ENCODE data around the gene VAPA.
"Not testable (repeated sequence)": the region's sequence is repeated elsewhere in the genome, so short reads cannot be mapped to it uniquely, and the experiment has no call there.

VAPA gene

DNA sequence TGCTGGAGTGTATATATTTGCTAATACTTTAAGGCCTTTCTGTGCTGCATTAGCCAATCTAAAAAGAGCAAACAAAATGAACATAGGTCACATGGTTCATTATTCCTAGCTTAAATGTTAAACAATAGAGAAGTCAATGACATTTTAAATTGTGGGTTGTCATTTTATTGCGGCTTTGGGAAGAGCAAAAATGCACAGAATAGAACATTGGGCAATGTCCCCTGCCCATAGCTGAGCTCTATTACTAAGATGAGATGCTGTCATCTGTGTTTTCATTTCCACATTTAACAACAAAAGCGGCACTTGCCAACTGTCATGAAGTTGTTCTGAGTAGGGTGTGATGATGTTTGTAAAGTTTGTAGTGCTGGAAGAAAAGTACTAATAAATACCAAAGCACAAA, 3.2 kb upstream of the VAPA start:
- ATAC-seq (replicated peaks; ENCODE audit: extremely low read depth, poor library complexity, severe bottlenecking) = no peak
- peaks cover 8% of the 10 kb centered on the region for H3K4me1 Mint-ChIP-seq
- H3K36me3 Mint-ChIP-seq (ENCODE audit: insufficient read depth) = peaks cover 4% of the 10 kb centered on the region

DNA sequence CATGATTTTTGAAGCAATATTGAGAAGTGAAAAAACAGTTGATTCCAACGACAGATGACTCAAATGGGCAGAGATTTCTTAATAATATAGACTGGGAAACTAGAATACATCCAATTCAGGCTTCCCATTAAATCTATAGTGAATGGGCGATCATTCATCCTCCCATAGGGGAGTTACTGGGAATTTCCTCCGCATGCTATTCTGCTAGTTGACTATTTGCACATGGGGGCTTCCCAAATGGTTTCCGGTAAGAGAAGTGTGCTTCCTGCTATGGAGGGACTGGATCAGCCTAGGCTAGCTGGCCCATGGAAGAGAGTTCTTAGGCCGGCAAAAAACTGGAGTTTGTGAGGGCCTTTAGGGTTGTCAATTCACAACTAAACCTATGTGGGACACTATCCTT, 2.6 kb upstream of the VAPA start:
- no peaks in the 10 kb centered on the region for H3K9me3 Mint-ChIP-seq
- ATAC-seq (replicated peaks; ENCODE audit: extremely low read depth, poor library complexity, severe bottlenecking) (no peak), DNase-seq (ENCODE audit: low spot score in 2 of 2) (no peak)
- H3K36me3 Mint-ChIP-seq (ENCODE audit: insufficient read depth) = peaks cover 7% of the 10 kb centered on the region
- no peak overlapping the region for H3K27ac Mint-ChIP-seq (ENCODE audit: low read depth)
- peaks cover 13% of the 10 kb centered on the region for H3K4me1 Mint-ChIP-seq
- peaks cover 39% of the 10 kb centered on the region for H3K27me3 Mint-ChIP-seq
- no peak overlapping the region for H3K4me3 Mint-ChIP-seq

More for the DNA sequence above, 3.2 kb upstream of the VAPA start:
- H3K27ac Mint-ChIP-seq (ENCODE audit: low read depth) = no peak overlapping the region
- H3K9me3 Mint-ChIP-seq = no peaks in the 10 kb centered on the region
- DNase-seq (ENCODE audit: low spot score in 2 of 2) = no peak
- peaks cover 44% of the 10 kb centered on the region for H3K27me3 Mint-ChIP-seq
- no peak overlapping the region for H3K4me3 Mint-ChIP-seq

DNA sequence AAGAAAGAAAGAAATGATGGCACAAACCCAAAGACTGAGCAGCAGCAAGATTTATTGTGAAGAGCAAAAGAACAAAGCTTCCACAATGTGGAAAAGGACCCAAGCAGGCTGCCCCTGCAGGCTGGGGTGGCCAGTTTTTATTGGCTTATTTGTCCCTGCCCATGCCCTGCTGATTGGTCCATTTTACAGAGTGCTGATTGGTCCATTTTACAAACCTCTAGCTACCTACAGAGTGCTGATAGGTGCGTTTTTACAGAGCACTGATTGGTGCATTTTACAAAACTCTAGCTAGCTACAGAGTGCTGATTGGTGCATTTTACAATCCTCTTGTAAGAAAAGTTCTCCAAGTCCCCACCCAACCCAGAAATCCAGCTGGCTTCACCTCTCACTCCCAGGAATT, 1.5 kb upstream of the VAPA start:
- not testable (repeated sequence) for H3K4me3 Mint-ChIP-seq; H3K27ac Mint-ChIP-seq (ENCODE audit: low read depth); H3K9me3 Mint-ChIP-seq; DNase-seq (ENCODE audit: low spot score in 2 of 2); H3K36me3 Mint-ChIP-seq (ENCODE audit: insufficient read depth); ATAC-seq (replicated peaks; ENCODE audit: extremely low read depth, poor library complexity, severe bottlenecking)
- H3K4me1 Mint-ChIP-seq = peaks cover 18% of the 10 kb centered on the region
- peaks cover 28% of the 10 kb centered on the region for H3K27me3 Mint-ChIP-seq

DNA sequence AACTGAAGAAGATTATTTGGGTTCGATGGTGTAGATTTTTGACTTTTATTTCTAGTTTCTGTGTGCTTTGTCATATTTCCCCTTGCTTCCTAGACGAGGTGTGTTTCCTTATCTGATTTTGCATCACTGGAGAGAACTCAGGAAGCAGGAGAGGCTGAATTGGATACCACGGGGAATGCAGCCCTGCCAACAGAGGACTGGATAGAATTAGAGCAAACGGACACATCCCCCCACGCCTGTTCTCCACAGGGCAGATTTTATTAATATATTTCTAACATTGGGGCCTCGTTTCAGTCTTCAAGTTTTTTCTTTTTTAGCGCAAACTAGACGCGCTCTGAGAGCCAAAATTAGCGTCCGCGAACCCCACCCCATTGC, 678 bp upstream of the VAPA start:
- Mint-ChIP-seq H3K4me3 (peak overlapping the region; percentile 82), H3K4me1 (peaks cover 18% of the 10 kb centered on the region), H3K9me3 (no peaks in the 10 kb centered on the region), H3K27me3 (peaks cover 20% of the 10 kb centered on the region), H3K27ac (ENCODE audit: low read depth) (peak overlapping the region; percentile 89), H3K36me3 (ENCODE audit: insufficient read depth) (peaks cover 7% of the 10 kb centered on the region)
- DNase-seq (ENCODE audit: low spot score in 2 of 2) = no peak
- no peak for ATAC-seq (replicated peaks; ENCODE audit: extremely low read depth, poor library complexity, severe bottlenecking)

DNA sequence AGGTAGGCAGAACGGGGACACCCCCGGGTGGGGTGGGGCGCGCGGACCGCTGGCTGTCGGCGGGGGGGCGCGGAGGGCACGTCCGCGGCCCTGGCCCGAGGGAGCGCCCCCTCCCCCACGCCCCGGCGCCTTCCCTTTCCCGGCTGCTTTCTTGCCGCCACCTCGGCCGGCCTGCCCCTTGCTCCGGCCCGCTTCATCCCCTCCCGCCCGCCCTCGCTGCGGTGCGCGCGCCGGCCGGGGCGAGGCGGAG, 443 bp downstream of the VAPA start:
- DNase-seq (ENCODE audit: low spot score in 2 of 2) = no peak
- H3K36me3 Mint-ChIP-seq (ENCODE audit: insufficient read depth) = peaks cover 7% of the 10 kb centered on the region
- H3K4me3 Mint-ChIP-seq = peak overlapping the region; percentile 82
- H3K27me3 Mint-ChIP-seq = peaks cover 8% of the 10 kb centered on the region
- no peaks in the 10 kb centered on the region for H3K9me3 Mint-ChIP-seq
- ATAC-seq (replicated peaks; ENCODE audit: extremely low read depth, poor library complexity, severe bottlenecking) = no peak
- peak overlapping the region; percentile 89 for H3K27ac Mint-ChIP-seq (ENCODE audit: low read depth)
- peaks cover 18% of the 10 kb centered on the region for H3K4me1 Mint-ChIP-seq

DNA sequence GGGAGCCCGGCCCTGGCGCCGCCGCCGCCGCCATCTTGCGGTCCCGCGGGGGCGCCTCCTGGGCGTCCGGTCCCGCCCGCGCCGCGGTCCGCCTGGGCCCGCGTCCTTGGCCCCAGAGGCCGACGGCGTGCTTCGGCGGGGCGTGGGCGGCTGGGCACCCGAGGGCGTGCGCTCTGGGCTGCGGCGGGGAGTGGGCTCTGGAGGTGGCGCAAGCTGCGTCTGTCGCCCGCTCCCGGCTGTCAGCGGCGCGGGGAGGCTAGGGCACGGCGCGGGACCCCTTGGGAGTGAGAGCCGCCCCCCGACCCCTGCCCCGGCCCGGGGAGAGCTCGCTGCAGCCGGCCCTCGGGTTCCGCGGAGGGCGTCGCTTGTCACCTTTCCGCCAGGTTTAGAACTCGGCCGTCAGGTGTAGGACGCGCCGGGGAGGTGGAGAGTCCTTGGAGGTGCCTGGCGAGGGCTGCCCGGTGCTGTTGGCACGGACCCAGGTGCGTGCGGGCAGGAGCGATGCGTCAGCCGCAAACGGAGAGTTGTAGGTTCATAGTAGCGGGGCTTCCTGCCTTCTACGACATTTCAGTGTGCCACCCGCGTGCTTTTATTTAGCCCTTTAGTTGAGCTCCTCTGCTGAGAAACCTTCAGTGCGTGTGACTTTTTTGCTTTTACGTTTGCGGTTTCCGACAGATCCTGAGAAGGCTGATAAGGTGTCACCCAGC, 921 bp downstream of the VAPA start:
- H3K27ac Mint-ChIP-seq (ENCODE audit: low read depth) = peak overlapping the region; percentile 80
- peaks cover 18% of the 10 kb centered on the region for H3K4me1 Mint-ChIP-seq
- H3K4me3 Mint-ChIP-seq = peak overlapping the region; percentile 82

DNA sequence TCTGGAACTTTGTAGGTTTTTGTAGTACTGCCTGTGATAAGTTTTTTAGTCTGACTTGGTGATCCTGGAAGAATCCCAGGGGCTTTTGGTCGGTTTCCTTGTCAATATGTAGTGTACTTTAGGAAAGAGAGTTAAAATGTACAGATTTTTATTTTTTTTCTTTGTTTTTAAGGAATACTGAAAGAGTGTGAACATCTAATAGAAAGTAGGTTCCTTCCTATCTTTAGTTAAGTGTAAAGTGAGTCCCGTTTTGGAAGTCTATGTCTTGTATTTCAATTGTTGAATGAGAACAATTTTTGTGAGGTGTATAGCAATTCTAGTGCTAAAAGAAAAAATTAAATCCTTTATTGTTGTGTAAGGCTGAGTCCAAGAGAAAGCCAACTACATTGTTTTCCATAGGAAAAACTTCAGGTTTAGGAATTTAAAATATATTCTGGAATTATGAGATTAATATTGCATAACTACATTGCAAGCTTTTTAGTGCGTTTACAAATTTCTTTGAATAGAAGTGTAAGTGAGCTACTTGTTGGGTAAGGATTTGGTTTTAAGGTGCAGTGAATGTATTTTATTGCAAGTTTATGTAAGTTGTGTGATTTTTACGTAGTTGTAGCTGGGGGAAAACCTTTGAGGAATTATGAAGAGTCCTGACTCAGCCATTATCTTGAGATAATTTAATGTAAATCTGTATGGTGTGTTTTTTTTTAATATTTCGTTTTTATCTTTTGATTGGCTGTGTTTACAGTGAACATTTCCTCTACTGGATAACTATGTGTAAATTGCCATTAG, 1.7 kb downstream of the VAPA start:
- Mint-ChIP-seq H3K9me3 (no peaks in the 10 kb centered on the region), H3K4me1 (peaks cover 18% of the 10 kb centered on the region), H3K27me3 (no peaks in the 10 kb centered on the region), H3K27ac (ENCODE audit: low read depth) (peak overlapping the region; percentile 80), H3K4me3 (peak overlapping the region; percentile 82), H3K36me3 (ENCODE audit: insufficient read depth) (peaks cover 7% of the 10 kb centered on the region)
- ATAC-seq (replicated peaks; ENCODE audit: extremely low read depth, poor library complexity, severe bottlenecking) = no peak
- no peak for DNase-seq (ENCODE audit: low spot score in 2 of 2)

More for the DNA sequence above, 921 bp downstream of the VAPA start:
- Mint-ChIP-seq H3K36me3 (ENCODE audit: insufficient read depth) (peaks cover 7% of the 10 kb centered on the region), H3K9me3 (no peaks in the 10 kb centered on the region), H3K27me3 (peaks cover 4% of the 10 kb centered on the region)
- ATAC-seq (replicated peaks; ENCODE audit: extremely low read depth, poor library complexity, severe bottlenecking) (peak; percentile 33), DNase-seq (ENCODE audit: low spot score in 2 of 2) (peak; percentile 58 to 66)

DNA sequence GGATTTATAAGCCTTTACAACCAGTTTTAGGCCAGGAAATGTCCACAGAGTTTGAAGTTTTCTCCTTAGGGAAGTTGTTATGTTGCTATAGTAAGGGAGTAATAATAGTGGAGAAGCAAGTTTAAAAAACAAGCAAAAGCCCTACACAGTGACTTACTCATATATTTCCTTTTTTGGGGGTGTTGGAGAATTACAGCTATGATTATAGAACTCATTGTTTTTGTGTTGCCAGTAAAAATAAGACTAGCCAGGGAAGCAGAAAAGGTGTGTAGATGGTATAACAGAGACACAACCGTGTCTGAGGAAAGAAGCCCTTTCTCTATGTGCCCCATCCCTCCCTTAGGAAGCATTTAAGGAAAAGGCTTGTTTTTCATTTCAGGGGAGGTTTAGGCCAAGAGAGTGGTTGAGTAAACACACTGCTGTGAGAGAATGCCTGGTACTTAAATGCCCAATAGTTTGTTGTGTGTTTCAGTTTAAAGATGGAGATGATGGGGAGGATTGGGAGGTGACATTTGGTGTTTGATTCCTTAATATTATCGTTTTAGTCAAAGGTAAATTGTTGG, 2.3 kb downstream of the VAPA start:
- ATAC-seq (replicated peaks; ENCODE audit: extremely low read depth, poor library complexity, severe bottlenecking) = no peak
- Mint-ChIP-seq H3K4me3 (peak overlapping the region; percentile 82), H3K4me1 (peaks cover 18% of the 10 kb centered on the region), H3K9me3 (no peaks in the 10 kb centered on the region), H3K27ac (ENCODE audit: low read depth) (peak overlapping the region; percentile 80), H3K36me3 (ENCODE audit: insufficient read depth) (peaks cover 7% of the 10 kb centered on the region), H3K27me3 (no peaks in the 10 kb centered on the region)
- no peak for DNase-seq (ENCODE audit: low spot score in 2 of 2)

DNA sequence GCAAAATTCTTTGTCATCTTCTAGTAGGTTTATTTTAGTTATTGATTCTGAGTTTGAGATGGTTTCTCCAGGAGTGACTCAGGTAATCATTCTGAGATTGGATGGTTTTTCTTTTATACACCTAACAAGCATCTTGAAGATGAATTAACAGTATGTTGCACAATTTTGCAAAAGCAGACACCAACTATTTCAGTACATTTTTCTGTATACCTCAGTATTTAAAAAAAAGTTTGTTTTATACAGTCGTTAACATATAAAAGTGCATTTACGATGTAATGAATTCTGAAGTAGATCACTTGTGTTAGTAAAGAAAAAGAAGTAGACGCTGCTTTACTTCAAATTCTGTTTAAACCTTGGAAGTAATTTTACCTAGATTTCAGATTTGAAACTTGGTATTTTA, 3.0 kb downstream of the VAPA start:
- peaks cover 18% of the 10 kb centered on the region for H3K4me1 Mint-ChIP-seq
- no peak overlapping the region for H3K27ac Mint-ChIP-seq (ENCODE audit: low read depth)
- DNase-seq (ENCODE audit: low spot score in 2 of 2) (no peak), ATAC-seq (replicated peaks; ENCODE audit: extremely low read depth, poor library complexity, severe bottlenecking) (no peak)
- H3K4me3 Mint-ChIP-seq = peak overlapping the region; percentile 82
- H3K27me3 Mint-ChIP-seq = no peaks in the 10 kb centered on the region
- peaks cover 7% of the 10 kb centered on the region for H3K36me3 Mint-ChIP-seq (ENCODE audit: insufficient read depth)
- no peaks in the 10 kb centered on the region for H3K9me3 Mint-ChIP-seq

DNA sequence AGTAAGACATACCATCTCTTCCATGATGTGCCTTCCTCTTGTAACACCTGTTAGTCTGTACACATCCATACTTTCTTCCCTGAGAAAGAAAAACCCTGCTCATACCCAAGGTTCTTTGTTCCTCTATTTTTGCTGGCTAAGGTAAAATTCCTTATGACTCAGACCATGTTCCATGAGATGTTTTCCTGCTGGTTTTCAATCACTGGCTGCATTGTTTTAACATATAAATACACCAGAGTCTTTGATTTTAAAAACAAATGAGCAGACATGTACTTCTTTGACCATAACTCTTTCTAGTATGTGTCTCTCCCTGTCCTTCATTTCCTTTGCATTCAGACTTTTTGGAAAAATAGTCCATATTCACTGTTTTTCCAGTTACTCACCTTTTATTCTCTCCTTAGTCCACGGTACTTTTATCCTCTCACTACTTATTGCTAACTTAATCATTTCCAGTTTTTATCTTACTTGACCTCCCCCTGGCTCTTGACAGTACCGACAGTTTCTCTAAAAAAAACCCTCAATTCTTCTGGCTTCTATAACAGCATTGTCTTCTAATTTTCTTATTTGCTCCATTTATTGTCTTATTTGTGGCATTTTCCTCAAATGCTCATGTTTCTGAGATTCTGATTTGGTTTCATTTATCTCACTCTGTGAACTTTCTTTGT, 4.3 kb downstream of the VAPA start:
- Mint-ChIP-seq H3K4me1 (peaks cover 25% of the 10 kb centered on the region), H3K9me3 (no peaks in the 10 kb centered on the region), H3K36me3 (ENCODE audit: insufficient read depth) (peaks cover 7% of the 10 kb centered on the region), H3K27me3 (no peaks in the 10 kb centered on the region), H3K4me3 (no peak overlapping the region), H3K27ac (ENCODE audit: low read depth) (no peak overlapping the region)
- ATAC-seq (replicated peaks; ENCODE audit: extremely low read depth, poor library complexity, severe bottlenecking) (no peak), DNase-seq (ENCODE audit: low spot score in 2 of 2) (no peak)

DNA sequence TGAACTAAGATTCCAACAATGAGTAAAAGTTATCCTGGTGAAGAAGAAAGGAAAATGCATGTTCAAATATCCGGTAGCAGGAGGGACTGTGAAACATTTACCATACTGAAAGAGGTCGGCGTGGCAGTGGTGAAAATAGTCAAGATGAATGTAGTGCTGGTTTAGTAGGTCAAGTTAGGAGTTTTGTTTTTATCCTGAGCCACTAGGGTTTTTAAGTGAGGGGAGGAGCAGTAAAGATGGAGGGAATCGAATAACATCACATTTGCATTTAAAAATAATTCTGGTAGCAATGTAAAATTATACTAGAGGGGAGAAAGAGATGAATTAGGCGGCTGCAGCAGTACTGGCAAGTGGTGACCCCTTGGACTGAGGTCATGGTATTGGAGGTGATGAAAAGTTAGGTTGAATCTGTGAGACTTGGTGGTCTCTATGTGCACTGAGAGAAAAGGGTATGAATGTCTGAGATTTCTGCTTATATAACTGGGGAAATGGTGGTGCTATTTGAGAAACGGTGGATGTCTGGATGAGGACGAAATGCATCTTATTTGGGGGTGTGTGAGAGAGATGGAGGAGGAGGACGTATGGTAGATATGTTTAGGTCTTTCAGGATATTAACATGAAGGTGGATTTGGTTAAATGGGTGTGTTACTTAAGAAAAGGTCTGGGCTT, 5.9 kb downstream of the VAPA start:
- Mint-ChIP-seq H3K9me3 (no peaks in the 10 kb centered on the region), H3K36me3 (ENCODE audit: insufficient read depth) (peaks cover 7% of the 10 kb centered on the region), H3K4me3 (no peak overlapping the region), H3K4me1 (peaks cover 31% of the 10 kb centered on the region), H3K27me3 (no peaks in the 10 kb centered on the region), H3K27ac (ENCODE audit: low read depth) (no peak overlapping the region)
- DNase-seq (ENCODE audit: low spot score in 2 of 2) = no peak
- no peak for ATAC-seq (replicated peaks; ENCODE audit: extremely low read depth, poor library complexity, severe bottlenecking)

DNA sequence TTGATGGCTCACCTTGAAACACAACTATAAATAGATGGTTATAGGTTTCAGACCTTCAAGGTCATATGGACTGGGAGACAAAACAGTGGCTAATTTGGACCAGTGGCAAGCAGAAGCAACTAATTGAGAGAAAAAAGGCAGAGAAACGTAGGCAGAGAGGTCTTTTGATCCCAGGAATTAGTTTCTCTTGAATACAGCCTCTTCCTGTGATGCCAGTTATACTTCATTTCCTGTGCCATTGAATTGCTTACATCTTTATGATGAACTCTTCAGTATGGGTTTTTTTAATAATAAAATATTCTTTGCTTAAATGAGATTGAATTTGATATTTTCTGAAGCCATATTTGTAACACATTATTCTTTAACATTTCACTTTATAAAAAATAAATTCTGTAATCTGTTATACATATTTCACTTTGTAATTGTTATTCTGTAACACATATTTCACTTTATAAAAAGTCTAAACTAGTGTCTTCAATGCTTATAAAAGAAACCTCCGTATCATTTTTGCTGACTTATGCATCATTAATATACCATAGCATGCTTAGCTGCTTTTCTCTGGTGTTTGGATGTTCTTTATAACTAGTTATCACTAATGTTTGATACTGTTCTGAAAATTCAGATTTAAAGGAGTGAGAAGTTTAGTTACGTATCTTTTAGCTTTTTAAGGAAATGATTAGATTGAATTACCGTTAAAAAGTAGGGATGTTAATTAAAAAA, 8.9 kb downstream of the VAPA start:
- DNase-seq (ENCODE audit: low spot score in 2 of 2) = no peak
- H3K27me3 Mint-ChIP-seq = no peaks in the 10 kb centered on the region
- no peaks in the 10 kb centered on the region for H3K36me3 Mint-ChIP-seq (ENCODE audit: insufficient read depth)
- no peak overlapping the region for H3K4me3 Mint-ChIP-seq
- peaks cover 33% of the 10 kb centered on the region for H3K4me1 Mint-ChIP-seq
- no peak overlapping the region for H3K27ac Mint-ChIP-seq (ENCODE audit: low read depth)
- ATAC-seq (replicated peaks; ENCODE audit: extremely low read depth, poor library complexity, severe bottlenecking) = no peak
- H3K9me3 Mint-ChIP-seq = no peaks in the 10 kb centered on the region
